ENCODE data around the gene PDE3A. TPM values are rescaled to one million over a fixed set of nuclear protein-coding genes. Genes with fewer than 3 reads are reported as not detected.

The PDE3A gene
- total RNA-seq, 1 experiment from 2014 or later = 0.12 TPM

DNA sequence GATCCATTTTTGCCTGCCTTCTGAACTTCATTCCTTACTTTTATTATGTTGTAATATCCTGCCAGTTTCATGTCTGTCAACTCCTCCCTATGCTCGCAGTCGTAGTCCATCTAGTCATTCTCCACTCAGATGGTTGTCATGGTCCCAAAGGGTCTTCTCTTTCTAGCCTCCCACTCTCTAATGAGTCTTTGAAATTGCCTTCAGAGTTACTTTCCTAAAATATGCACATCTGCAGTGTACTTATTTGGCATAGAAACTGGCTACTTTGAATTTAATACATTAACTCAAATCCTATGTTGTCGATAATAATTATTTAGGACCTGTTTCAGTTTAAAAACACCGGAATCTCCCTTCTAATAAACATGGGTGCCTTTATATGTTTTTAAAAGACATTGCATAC, 101.0 kb downstream of the PDE3A start (continued):
- TF ChIP-seq EZH2 (IDR thresholded peaks at IDR 0.05) (no peak), SP1 (IDR thresholded peaks at IDR 0.05; ENCODE audit: low read depth) (no peak)

DNA sequence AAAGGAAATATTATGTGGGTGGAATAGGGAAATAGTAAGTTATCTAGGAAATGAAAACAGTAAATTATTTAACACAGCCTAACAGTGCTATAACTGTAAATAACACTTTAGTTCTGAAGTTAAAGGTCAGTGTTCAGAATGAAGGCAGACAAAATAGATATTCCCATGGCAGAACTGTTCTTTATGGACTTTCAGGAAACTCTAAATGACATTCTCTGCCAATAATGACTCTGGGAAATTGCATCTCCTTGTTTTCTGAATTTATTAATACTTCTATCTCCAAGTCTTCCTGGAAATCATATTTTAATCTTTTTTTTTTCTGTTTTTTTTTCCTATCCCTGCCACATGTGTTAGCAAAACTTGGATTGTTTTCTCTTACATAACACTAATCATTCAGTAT, 101.4 kb downstream of the PDE3A start:
- H3K4me1 ChIP-seq (ENCODE audit: control insufficient read depth in 1 of 2, insufficient read depth in 2 of 2, low read length in 2 of 2) = no peaks in the 10 kb centered on the region
- intact Hi-C loops (cut with micrococcal nuclease) = no loop called here
- H3K9me3 ChIP-seq (ENCODE audit: control insufficient read depth in 1 of 2, insufficient read depth in 1 of 2, low read depth in 1 of 2, low read length in 2 of 2) = no peaks in the 10 kb centered on the region
- no peaks in the 10 kb centered on the region for H3K27me3 ChIP-seq (ENCODE audit: insufficient read depth, low read length)
- H3K9me2 ChIP-seq (ENCODE audit: insufficient read depth) = no peaks in the 10 kb centered on the region
- POLR2A ChIA-PET = no interaction called here
- no peak overlapping the region for H3K27ac ChIP-seq (ENCODE audit: low read depth, low read length)
- H3K4me3 ChIP-seq (replicated peaks in 1 of 2; ENCODE audit: low read depth in 1 of 2, low read length in 2 of 2) = no peak overlapping the region
- H3K4me2 ChIP-seq (ENCODE audit: low read length) = no peak overlapping the region
- no peaks in the 10 kb centered on the region for H4K20me1 ChIP-seq (ENCODE audit: insufficient read depth)
- no peak overlapping the region for H2AFZ ChIP-seq (ENCODE audit: low read depth, low read length, poor library complexity, severe bottlenecking)
- RAD21 ChIA-PET (ENCODE audit: low non-redundant PET in 1 of 2, low total read pairs in 2 of 2, uncharacterized antibody in 2 of 2, unreplicated experiment in 2 of 2) = no interaction called here
- H3K9ac ChIP-seq (ENCODE audit: low read length) = no peak overlapping the region
- TF ChIP-seq RAD21 (IDR thresholded peaks at IDR 0.05; ENCODE audit: low read depth) (no peak), FOSL1 (IDR thresholded peaks at IDR 0.05; ENCODE audit: low read depth) (no peak), TCF7L2 (IDR thresholded peaks at IDR 0.05; ENCODE audit: borderline replicate concordance, extremely low read depth, insufficient read depth, insufficient read length) (no peak), EZH2 (IDR thresholded peaks at IDR 0.05) (no peak), EGR1 (IDR thresholded peaks at IDR 0.05; ENCODE audit: low read depth) (no peak), POLR2A (IDR thresholded peaks at IDR 0.05; ENCODE audit: borderline replicate concordance, extremely low read depth, insufficient read depth, insufficient read length) (no peak)
- CTCF ChIA-PET = no interaction called here
- BruUV-seq (replicated peaks) = no TSS peak
- ATAC-seq (no peak), DNase-seq (ENCODE audit: low read depth, low spot score) (no peak)
- H3K36me3 ChIP-seq (ENCODE audit: control insufficient read depth in 1 of 2, insufficient read depth in 2 of 2, low read length in 2 of 2) = no peaks in the 10 kb centered on the region
- no peaks in the 10 kb centered on the region for H3K79me2 ChIP-seq (ENCODE audit: insufficient read depth, low read length)

GRCh38 chr12:20472102-20472782, 103.9 kb downstream of the PDE3A start:
- Histone ChIP-seq H4K20me1 (ENCODE audit: insufficient read depth) (no peaks in the 10 kb centered on the region), H3K79me2 (ENCODE audit: insufficient read depth, low read length) (no peaks in the 10 kb centered on the region), H3K27ac (ENCODE audit: low read depth, low read length) (no peak overlapping the region), H3K4me2 (ENCODE audit: low read length) (no peak overlapping the region), H3K4me3 (replicated peaks in 1 of 2; ENCODE audit: low read depth in 1 of 2, low read length in 2 of 2) (no peak overlapping the region), H3K4me1 (ENCODE audit: control insufficient read depth in 1 of 2, insufficient read depth in 2 of 2, low read length in 2 of 2) (no peaks in the 10 kb centered on the region), H3K9me3 (ENCODE audit: control insufficient read depth in 1 of 2, insufficient read depth in 1 of 2, low read depth in 1 of 2, low read length in 2 of 2) (no peaks in the 10 kb centered on the region), H3K9ac (ENCODE audit: low read length) (no peak overlapping the region), H3K36me3 (ENCODE audit: control insufficient read depth in 1 of 2, insufficient read depth in 2 of 2, low read length in 2 of 2) (no peaks in the 10 kb centered on the region), H3K9me2 (ENCODE audit: insufficient read depth) (no peaks in the 10 kb centered on the region), H3K27me3 (ENCODE audit: insufficient read depth, low read length) (no peaks in the 10 kb centered on the region), H2AFZ (ENCODE audit: low read depth, low read length, poor library complexity, severe bottlenecking) (no peak overlapping the region)
- ATAC-seq (no peak), DNase-seq (ENCODE audit: low read depth, low spot score) (no peak)
- ChIA-PET POLR2A (no interaction called here), CTCF (no interaction called here), RAD21 (ENCODE audit: low non-redundant PET in 1 of 2, low total read pairs in 2 of 2, uncharacterized antibody in 2 of 2, unreplicated experiment in 2 of 2) (no interaction called here)
- BruUV-seq (replicated peaks) = no TSS peak
- TF ChIP-seq, protein P1, sequence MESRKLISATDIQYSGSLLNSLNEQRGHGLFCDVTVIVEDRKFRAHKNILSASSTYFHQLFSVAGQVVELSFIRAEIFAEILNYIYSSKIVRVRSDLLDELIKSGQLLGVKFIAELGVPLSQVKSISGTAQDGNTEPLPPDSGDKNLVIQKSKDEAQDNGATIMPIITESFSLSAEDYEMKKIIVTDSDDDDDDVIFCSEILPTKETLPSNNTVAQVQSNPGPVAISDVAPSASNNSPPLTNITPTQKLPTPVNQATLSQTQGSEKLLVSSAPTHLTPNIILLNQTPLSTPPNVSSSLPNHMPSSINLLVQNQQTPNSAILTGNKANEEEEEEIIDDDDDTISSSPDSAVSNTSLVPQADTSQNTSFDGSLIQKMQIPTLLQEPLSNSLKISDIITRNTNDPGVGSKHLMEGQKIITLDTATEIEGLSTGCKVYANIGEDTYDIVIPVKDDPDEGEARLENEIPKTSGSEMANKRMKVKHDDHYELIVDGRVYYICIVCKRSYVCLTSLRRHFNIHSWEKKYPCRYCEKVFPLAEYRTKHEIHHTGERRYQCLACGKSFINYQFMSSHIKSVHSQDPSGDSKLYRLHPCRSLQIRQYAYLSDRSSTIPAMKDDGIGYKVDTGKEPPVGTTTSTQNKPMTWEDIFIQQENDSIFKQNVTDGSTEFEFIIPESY (IDR thresholded peaks at IDR 0.05; ENCODE audit: extremely low read depth, insufficient replicate concordance, low read length) = no peak
- TF ChIP-seq, protein P2, sequence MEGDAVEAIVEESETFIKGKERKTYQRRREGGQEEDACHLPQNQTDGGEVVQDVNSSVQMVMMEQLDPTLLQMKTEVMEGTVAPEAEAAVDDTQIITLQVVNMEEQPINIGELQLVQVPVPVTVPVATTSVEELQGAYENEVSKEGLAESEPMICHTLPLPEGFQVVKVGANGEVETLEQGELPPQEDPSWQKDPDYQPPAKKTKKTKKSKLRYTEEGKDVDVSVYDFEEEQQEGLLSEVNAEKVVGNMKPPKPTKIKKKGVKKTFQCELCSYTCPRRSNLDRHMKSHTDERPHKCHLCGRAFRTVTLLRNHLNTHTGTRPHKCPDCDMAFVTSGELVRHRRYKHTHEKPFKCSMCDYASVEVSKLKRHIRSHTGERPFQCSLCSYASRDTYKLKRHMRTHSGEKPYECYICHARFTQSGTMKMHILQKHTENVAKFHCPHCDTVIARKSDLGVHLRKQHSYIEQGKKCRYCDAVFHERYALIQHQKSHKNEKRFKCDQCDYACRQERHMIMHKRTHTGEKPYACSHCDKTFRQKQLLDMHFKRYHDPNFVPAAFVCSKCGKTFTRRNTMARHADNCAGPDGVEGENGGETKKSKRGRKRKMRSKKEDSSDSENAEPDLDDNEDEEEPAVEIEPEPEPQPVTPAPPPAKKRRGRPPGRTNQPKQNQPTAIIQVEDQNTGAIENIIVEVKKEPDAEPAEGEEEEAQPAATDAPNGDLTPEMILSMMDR (IDR thresholded peaks at IDR 0.05 in 2 of 3, conservative IDR thresholded peaks at IDR 0.05 in 1 of 3; ENCODE audit: borderline replicate concordance in 1 of 3, insufficient read depth in 1 of 3, low read depth in 2 of 3, low read length in 2 of 3) = no peak
- intact Hi-C loops (cut with micrococcal nuclease) = no loop called here

Data from HCT116 (cell line).